Tibial nerve (tissue), 4 donors: Measurements from ENCODE around the gene EDAR.

ENCODE experiments used
- CTCF ChIP-seq, 5 experiments: fragments of 200-600 bp in 3 of 5; fragments of 450-650 bp in 2 of 5; sonication (generic) in 3 of 5; IDR thresholded peaks; one replicate each; pipeline ENCODE4 v1.5.1; 2016 to 2019; ENCODE audit warnings: antibody characterized with exemption in 5 of 5, mild to moderate bottlenecking in 3 of 5, moderate library complexity in 2 of 5
- EP300 ChIP-seq, 2 donors: sonication (generic); formaldehyde crosslinking; IDR thresholded peaks; one replicate each; pipeline ENCODE4 v1.6.1; 2017; ENCODE audit warnings: antibody characterized with exemption in 2 of 2, mild to moderate bottlenecking in 1 of 2
- POLR2A ChIP-seq, 2 donors: fragments of 450-650 bp; IDR thresholded peaks; one replicate each; pipeline ENCODE4 v1.6.1; 2017; ENCODE audit warnings: antibody characterized with exemption in 2 of 2, mild to moderate bottlenecking in 2 of 2, moderate library complexity in 2 of 2

GRCh38 chr2:108869542-108869941 lies 119.5 kb downstream of the EDAR start:
- no peak for TF ChIP-seq CTCF (IDR thresholded peaks at IDR 0.05)
- no peak for TF ChIP-seq POLR2A (IDR thresholded peaks at IDR 0.05)
- TF ChIP-seq EP300 (IDR thresholded peaks at IDR 0.05), result no peak
